GM12892 (cell line): ENCODE measurements around the gene CDKAL1.
"Not testable (repeated sequence)": the region's sequence is repeated elsewhere in the genome, so short reads cannot be mapped to it uniquely, and the experiment has no call there.

Experiments used
- DNase-seq: peaks from one replicate; pipeline ENCODE4 v3.0.0; 2011; ENCODE audit not compliant: insufficient read length
- FAIRE-seq: peaks from 2 replicates; lab custom pipeline; 2011; peaks lifted over from hg19 to GRCh38; lab: Jason Lieb, UNC
- POLR2A ChIP-seq: IDR thresholded peaks from 2 replicates; pipeline ENCODE4 v1.6.1; 2011; ENCODE audit warnings: low read depth, low read length, control low read depth
- POLR2AphosphoS5 ChIP-seq: IDR thresholded peaks from 2 replicates; pipeline ENCODE4 v1.6.1; 2011; ENCODE audit warnings: low read depth, low read length, control low read depth
- TAF1 ChIP-seq: IDR thresholded peaks from 2 replicates; pipeline ENCODE4 v1.6.1; 2011; ENCODE audit warnings: low read depth, mild to moderate bottlenecking, control low read depth, low read length, borderline replicate concordance

The CDKAL1 gene

DNA sequence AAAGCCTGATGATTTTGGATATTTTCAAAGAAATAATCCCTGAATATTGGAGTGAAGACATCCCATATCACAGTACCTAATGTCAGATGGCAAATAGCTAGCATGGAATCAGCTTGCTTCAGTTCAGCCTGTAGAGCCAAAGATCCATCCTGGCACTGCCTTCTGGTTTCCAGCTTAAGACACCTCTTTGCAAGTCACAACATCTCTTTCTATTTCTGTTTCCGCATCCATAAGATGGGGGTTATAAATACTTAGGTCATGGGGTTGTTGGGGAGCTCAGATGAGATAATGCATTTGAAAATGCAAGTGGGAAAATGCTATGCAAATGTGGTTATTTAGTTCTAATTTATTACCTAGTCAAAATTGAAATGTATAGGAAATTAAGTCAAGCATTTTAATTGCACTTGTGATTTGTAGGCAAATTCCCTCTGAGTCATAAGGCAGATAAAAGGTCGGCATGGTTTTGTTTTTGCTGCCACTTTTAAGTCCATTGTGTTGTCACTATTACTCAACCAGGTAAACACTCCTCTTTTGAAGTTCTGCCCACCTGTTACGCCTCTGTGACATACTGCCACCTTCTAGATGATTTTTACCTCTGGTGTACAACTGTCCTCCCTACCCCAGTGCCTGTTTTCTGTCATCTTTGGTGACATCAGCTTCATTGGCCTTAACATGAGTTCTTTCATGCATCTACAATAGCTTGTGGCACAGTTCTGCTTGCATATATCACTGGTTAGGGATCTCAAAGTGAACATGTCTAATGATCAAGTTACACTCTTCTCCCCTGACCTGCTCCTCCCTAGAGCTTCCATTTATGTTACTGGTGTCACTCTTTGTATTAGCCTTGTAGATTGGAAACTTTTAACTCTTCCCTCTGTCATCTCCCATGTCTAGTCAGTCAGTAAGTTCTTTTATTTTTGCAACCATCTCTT lies 96.6 kb downstream of the CDKAL1 start:
- FAIRE-seq, result no peak
- no peak for DNase-seq
- no peak for TF ChIP-seq TAF1
- no peak for TF ChIP-seq POLR2A
- TF ChIP-seq POLR2AphosphoS5, result no peak

DNA sequence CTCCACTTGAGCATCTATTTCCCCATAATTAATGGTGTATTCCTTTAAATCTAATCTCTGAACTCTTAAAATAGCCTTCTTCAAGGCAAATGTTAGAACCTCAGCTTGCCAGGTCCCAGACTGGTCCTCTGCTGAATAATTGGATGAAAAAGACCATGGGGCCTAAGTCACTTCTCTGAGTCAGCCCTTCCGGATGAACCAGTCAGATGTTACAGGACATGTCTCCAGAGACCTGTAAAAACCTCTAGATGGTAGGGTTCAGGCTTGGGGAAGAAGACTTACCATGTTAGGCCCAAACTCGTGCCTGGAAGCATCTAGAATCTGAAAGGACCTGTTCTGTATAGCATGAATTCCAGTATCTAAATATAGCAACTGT lies 97.3 kb downstream of the CDKAL1 start:
- no peak for TF ChIP-seq POLR2AphosphoS5
- no peak for TF ChIP-seq POLR2A
- TF ChIP-seq TAF1, result no peak
- DNase-seq, result no peak
- FAIRE-seq, result no peak

DNA sequence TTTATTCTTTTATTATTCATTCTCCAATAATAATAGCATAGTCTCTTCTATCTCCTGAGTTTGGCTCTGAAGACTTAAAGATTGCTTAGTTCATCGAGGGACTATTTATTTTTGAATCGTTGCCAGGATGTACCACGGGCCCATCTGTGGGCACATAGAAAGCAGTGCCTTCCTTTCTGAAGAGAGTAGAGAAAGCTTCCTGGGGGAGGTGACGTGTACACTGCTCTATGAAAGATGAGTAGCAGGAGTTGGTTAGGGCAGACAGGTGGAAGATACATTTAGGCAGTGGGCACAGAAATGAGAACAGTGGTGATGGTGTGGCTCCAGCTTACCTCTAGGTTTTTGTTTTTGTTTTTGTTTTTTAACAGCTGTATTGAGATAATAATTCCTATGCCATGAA lies 98.4 kb downstream of the CDKAL1 start:
- DNase-seq (no peak), FAIRE-seq (no peak)
- TF ChIP-seq TAF1, result no peak
- TF ChIP-seq POLR2AphosphoS5, result no peak
- no peak for TF ChIP-seq POLR2A

DNA sequence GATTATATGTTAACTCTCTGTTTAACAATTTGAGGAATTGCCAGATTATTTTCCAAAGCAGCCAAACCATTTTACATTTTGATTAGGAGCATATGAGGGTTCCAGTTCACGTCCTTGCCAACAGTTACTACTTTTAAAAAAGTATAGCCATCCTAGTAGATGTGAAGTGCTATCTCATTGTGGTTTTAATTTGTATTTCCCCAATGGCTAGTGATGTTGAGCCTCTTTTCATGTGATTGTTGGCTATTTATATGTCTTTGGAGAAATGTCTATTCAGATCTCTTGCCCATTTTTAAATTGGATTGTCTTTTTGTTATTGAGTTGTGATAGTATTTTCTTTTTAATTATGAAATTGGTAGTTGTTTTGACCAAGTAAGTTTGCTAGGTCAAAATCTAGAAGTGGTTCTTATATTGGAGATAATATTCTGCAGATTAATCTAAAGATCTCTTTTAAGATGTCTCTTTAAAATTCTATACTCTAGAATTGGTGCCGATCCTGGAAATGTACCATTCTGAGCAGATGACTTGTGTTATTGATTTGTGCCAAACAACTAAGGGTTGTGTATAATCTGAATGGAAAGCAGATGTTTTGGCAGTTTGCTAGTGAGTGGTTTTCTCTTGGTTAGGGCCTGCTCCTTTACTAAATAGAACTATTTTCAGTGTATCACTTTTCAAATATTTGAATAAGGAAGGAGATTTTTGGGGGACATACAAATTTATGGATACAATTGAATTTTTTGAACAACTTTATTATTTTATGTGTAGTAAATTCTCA lies 99.5 kb downstream of the CDKAL1 start:
- DNase-seq (no peak), FAIRE-seq (no peak)
- TF ChIP-seq TAF1, result no peak
- no peak for TF ChIP-seq POLR2A
- TF ChIP-seq POLR2AphosphoS5, result no peak

DNA sequence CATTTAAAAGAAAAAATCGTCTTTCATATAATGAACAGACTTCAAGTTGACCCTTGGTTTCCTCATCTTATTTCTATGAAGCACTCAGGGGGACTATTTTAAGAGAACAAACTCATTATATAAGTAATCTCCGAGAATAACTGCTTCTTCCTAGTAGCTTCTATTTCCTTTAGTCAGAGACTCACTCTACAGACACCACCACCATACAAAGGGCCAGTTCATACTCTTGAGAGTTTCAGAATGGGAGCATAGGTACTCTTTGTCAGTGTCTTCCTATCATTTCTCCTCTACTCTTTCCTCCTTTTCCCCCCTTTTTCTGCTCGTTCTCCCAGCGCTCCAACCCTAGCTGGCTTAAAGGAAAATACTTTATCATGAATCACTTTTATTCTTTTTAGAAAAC lies 104.9 kb downstream of the CDKAL1 start:
- no peak for FAIRE-seq
- TF ChIP-seq TAF1 (no peak), POLR2A (no peak), POLR2AphosphoS5 (no peak)

DNA sequence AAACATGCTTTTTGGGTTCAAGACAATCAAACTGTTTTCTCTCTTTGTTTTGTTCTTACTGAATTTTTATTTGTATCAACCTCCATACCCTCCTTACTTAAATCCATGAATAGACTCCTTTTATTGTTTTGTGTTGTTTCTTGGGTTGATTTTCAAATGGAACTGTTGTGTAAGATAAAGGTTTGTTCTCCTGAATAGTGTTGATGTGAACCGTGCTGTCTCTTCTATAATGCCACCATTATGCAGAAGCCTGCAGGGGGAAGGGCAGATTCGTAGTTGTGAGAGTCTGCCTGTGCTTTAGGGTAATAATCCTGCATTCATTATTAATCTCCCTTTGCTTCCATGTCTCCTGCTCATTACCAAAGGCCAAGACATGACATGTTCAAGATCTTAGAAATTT lies 105.9 kb downstream of the CDKAL1 start:
- TF ChIP-seq POLR2A (no peak), TAF1 (no peak), POLR2AphosphoS5 (no peak)
- no peak for FAIRE-seq
- DNase-seq, result no peak

More for the DNA sequence above, 104.9 kb downstream of the CDKAL1 start:
- DNase-seq, result no peak

DNA sequence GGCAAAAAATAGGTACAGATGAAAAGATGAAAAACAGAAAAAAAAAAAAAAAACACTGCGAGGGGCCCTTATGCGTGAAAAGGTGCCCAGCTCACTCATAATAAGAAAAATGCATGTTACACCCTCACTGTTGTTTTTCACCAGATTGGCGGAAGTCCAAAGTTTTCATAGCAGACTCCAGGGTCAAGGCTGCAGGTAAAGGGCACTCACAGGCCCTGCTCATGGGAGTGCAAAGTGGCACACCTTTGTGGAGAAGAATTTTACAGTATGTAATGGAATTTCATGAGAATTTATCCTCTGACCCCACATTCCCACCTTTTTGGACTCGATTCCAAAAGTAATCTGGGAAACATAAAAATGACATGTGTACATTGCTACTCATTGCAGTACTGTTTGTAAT lies 108.2 kb downstream of the CDKAL1 start:
- no peak for FAIRE-seq
- no peak for DNase-seq
- TF ChIP-seq POLR2AphosphoS5 (no peak), TAF1 (no peak)

DNA sequence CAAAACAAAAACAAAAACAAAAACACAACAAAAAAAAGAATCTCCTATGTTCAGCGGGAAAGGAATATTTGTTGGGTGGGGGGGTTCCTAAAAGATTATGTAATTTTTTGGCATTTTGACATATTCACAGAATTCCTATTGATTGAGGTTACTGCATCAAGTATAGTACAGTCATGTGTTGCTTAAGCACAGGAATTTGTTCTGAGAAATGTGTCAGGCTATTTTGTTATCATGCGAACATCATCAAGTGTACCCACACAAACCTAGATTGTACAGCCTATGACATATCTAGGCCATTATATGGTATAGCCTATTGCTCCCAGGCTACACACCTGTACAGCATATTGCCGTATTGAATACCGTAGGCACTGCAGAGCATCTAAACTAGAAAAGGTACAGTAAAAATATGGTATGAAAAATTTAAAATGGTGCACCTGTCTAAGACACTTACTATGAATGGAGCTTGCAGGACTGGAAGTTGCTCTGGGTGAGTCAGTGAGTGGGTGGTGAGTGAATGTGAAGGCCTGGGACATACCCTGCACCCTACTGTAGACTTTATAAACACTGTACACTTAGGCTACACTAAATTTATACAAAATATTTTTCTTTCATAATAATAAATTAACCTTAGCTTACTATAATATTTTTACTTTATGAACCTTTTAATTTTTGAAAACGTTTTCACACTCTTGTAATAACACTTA lies 110.6 kb downstream of the CDKAL1 start:
- DNase-seq (no peak), FAIRE-seq (no peak)
- TF ChIP-seq POLR2A, result no peak
- no peak for TF ChIP-seq POLR2AphosphoS5
- no peak for TF ChIP-seq TAF1

DNA sequence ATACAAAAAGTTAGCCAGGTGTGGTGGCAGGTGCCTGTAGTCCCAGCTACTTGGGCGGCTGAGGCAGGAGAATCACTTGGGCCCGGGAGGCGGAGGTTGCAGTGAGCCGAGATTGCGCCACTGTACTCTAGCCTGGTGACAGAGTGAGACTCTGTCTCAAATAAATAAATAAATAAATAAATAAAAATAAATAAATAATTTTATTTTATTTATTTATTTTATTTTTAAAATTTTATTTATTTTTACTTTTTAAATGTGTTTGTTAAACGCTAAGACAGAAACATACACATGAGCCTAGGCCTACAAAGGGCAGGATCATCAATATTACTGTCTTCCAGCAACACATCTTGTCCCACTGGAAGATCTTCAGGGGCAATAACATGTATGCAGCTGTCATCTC lies 111.3 kb downstream of the CDKAL1 start:
- not testable (repeated sequence) for FAIRE-seq, DNase-seq

DNA sequence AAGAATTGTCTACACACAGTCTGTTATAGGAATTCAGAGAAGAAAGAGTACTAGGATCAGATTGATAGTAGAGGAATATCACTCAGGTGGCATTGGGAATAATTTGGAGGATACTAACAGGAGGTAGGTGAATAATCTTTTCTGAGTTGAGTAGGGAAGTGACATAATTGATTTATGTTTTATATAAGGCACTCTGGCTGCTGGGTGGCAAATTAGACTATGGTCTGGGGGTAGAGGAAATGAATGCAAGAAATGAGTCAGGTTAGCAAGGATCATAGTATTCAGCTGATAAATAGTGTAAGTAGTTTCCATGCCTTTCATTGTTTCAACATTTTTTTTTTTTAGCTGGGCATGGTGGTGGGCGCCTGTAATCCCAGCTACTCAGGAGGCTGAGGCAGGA lies 113.3 kb downstream of the CDKAL1 start:
- DNase-seq (no peak), FAIRE-seq (no peak)
- TF ChIP-seq POLR2AphosphoS5 (no peak), TAF1 (no peak), POLR2A (no peak)

DNA sequence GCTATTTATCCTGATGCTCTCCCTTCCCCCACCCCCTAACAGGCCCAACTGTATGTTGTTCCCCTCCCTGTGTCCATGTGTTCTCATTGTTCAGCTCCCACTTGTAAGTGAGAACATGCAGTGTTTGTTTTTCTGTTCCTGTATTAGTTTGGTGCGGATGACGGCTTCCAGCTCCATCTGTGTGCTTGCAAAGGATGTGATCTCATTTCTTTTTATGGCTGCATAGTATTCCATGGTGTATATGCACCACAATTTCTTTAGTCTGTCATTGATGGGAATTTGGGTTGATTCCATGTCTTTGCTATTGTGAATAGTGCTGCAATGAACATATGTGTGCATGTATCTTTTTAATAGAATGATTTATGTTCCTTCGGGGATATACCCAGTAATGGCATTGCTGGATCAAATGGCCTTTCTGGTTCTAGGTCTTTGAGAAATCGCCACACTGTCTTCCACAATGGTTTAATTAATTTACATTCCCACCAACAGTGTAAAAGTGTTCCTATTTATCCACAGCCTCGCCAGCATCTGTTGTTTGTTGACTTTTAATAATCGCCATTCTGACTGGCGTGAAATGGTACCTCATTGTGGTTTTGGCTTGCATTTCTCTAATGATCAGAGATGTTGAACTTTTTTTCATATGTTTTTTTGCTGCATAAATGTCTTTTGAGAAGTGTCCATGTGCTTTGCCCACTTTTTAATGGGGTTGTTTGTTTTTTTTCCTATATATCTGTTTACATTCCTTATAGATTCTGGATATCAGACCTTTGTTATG lies 115.6 kb downstream of the CDKAL1 start:
- DNase-seq, FAIRE-seq: not testable (repeated sequence)
